ENCODE results near the gene NCOA5. TPM values are rescaled to one million over a fixed set of nuclear protein-coding genes. Genes with fewer than 3 reads are reported as not detected.

Gene NCOA5
- total RNA-seq, 4 donors from 2014 or later = 14.7 to 21.5 (median 19.0) TPM

DNA sequence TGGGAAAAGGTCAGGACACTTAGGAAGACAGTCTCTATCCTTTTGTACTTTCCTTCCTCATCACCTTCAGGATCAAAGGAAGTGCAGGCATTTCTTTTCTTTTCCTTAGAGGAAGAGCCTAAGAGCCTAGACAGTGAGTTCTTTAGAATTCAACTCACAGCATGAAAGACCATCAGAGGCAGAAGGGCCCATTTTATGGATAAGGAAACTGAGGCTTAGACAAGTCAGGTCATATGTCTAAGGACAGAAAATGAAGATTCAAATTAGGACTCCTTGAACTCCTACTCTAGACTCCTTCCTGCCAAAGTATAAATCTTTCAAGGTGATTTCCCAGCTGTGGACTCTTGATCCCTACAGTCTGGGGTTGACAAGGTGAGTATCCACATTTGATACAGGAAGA is 39.9 kb downstream of the NCOA5 start:
- in situ Hi-C loops (cut with MboI; ENCODE audit: low sequenced_read_pairs in 4 of 4) = no loop called here
- ATAC-seq (no peak), DNase-seq (no peak)
- Histone ChIP-seq H3K27me3 (peaks cover 0 to 2% (median 0%) of the 10 kb centered on the region in 3 donors), H3K27ac (no peak overlapping the region), H3K9me3 (no peaks in the 10 kb centered on the region), H3K36me3 (no peaks in the 10 kb centered on the region), H3K4me1 (no peaks in the 10 kb centered on the region), H3K4me3 (no peak overlapping the region)
- no peak for TF ChIP-seq POLR2A (IDR thresholded peaks at IDR 0.05)
- TF ChIP-seq, protein P1, sequence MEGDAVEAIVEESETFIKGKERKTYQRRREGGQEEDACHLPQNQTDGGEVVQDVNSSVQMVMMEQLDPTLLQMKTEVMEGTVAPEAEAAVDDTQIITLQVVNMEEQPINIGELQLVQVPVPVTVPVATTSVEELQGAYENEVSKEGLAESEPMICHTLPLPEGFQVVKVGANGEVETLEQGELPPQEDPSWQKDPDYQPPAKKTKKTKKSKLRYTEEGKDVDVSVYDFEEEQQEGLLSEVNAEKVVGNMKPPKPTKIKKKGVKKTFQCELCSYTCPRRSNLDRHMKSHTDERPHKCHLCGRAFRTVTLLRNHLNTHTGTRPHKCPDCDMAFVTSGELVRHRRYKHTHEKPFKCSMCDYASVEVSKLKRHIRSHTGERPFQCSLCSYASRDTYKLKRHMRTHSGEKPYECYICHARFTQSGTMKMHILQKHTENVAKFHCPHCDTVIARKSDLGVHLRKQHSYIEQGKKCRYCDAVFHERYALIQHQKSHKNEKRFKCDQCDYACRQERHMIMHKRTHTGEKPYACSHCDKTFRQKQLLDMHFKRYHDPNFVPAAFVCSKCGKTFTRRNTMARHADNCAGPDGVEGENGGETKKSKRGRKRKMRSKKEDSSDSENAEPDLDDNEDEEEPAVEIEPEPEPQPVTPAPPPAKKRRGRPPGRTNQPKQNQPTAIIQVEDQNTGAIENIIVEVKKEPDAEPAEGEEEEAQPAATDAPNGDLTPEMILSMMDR (IDR thresholded peaks at IDR 0.05 in 4 of 5, conservative IDR thresholded peaks at IDR 0.05 in 1 of 5) = no peak
- intact Hi-C loops (cut with DNase I; ENCODE audit: low total_unique reads) = no loop called here

DNA sequence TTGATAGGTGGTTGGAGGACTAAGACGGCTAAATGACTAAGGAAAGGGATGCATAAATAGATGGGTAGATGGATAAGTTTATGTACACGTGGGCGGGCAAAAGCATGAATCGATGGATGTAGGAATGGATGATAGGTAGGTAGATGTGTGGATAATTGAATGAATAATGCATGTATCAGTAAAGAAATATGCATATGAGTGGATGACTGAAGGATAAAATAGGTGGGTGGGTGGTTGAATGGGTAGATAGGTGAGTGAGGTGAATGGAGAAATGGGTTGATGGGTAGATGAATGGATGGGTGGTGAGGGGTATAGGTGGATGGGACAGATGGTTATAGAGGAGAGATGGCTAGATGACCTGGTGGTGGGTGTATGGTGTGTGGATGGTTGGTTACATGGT is 40.6 kb downstream of the NCOA5 start:
- no peaks in the 10 kb centered on the region for H3K36me3 ChIP-seq
- no peak overlapping the region for H3K4me3 ChIP-seq
- H3K27me3 ChIP-seq = peaks cover 0 to 2% (median 0%) of the 10 kb centered on the region in 3 donors
- H3K4me1 ChIP-seq = no peaks in the 10 kb centered on the region
- intact Hi-C loops (cut with DNase I; ENCODE audit: low total_unique reads) (no loop called here), in situ Hi-C loops (cut with MboI; ENCODE audit: low sequenced_read_pairs in 4 of 4) (no loop called here)
- no peaks in the 10 kb centered on the region for H3K9me3 ChIP-seq
- H3K27ac ChIP-seq = no peak overlapping the region
- DNase-seq = no peak
- ATAC-seq = no peak
- TF ChIP-seq, protein P1 (IDR thresholded peaks at IDR 0.05 in 4 of 5, conservative IDR thresholded peaks at IDR 0.05 in 1 of 5) = no peak
- TF ChIP-seq POLR2A (IDR thresholded peaks at IDR 0.05) = no peak

DNA sequence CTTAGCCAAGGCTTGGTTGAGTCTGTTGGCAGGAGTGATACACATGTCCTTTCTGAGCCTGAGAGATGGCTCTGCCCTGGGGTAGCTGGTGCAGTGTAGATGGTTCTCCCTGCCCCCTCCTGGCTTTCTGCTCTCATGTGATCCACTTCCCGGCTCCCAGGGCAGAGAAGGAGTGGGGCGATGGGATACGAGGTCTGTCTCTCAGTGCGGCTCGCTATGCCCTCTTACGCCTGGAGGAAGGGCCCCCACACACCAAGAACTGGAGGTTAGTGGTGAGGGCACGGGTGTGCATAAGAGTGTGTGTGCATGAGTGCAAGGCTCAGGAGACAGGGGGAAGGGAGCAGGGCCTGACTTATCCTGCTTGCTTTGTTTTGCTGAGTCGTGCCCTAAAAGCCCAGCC is 41.9 kb downstream of the NCOA5 start:
- no peak for TF ChIP-seq POLR2A (IDR thresholded peaks at IDR 0.05)

DNA sequence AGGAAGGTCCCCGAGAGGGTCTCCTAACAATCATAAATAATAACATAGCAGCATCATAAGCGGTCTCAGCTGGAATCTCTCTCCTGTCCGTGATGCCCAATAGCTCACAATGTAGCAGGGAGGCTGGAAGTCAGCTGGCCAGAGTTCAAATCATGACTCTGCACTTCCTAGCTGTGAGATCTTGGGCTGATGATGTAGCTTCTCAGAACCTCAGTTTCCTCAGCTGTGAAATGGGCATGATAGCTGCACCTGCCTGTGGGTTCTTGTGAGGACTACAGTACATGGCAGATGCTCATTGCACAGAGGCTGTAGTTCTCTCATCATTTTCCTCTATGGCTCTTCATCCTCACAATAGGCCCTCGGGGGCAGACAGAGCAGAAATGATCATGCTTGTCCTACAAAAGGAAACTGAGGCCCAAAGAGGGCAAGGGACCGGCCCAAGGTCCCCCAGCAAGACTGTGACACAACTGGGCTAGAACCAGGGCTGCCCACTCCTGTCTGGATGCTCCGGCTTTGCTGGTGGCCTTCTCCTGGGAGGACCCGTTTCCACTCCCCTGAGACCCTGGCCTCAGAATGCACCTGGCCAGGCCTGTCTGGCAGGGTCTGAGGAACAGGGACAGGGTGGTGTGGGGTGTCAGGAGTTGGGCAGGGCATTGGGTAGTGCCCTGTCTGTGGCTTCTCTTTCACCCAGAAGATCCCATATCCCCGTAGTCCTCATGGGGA is 43.0 kb downstream of the NCOA5 start:
- Histone ChIP-seq H3K27me3 (peaks cover 0 to 2% (median 0%) of the 10 kb centered on the region in 3 donors), H3K4me1 (no peaks in the 10 kb centered on the region), H3K9me3 (no peaks in the 10 kb centered on the region), H3K4me3 (no peak overlapping the region), H3K36me3 (no peaks in the 10 kb centered on the region), H3K27ac (no peak overlapping the region)
- in situ Hi-C loops (cut with MboI; ENCODE audit: low sequenced_read_pairs in 4 of 4) = no loop called here
- no peak for TF ChIP-seq POLR2A (IDR thresholded peaks at IDR 0.05)
- TF ChIP-seq, protein P1 (IDR thresholded peaks at IDR 0.05 in 4 of 5, conservative IDR thresholded peaks at IDR 0.05 in 1 of 5) = no peak
- ATAC-seq (no peak), DNase-seq (no peak)
- intact Hi-C loops (cut with DNase I; ENCODE audit: low total_unique reads) = no loop called here

More for the DNA sequence above, 41.9 kb downstream of the NCOA5 start:
- H3K4me1 ChIP-seq = no peaks in the 10 kb centered on the region
- intact Hi-C loops (cut with DNase I; ENCODE audit: low total_unique reads) (no loop called here), in situ Hi-C loops (cut with MboI; ENCODE audit: low sequenced_read_pairs in 4 of 4) (no loop called here)
- DNase-seq (no peak), ATAC-seq (no peak)
- no peaks in the 10 kb centered on the region for H3K36me3 ChIP-seq
- peaks cover 0 to 2% (median 0%) of the 10 kb centered on the region in 3 donors for H3K27me3 ChIP-seq
- no peak overlapping the region for H3K27ac ChIP-seq
- no peaks in the 10 kb centered on the region for H3K9me3 ChIP-seq
- H3K4me3 ChIP-seq = no peak overlapping the region

DNA sequence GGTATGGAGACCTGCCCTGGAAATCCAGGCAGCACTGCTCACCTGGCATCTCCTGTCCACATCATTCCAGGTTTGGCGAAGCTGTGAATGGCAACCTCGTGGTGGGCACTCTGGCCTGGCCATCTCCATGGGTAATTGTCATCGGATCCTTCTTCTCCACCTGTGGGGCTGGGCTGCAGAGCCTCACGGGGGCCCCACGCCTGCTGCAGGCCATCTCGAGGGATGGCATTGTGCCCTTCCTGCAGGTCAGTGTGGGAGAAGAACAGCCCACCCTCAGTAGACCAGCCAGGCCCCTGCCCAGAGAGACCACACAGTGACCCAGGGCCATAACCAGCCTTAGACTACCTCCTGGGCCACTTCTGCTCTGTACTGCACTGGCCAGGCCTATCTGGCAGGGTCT is 44.9 kb downstream of the NCOA5 start:
- no peaks in the 10 kb centered on the region for H3K9me3 ChIP-seq
- no peaks in the 10 kb centered on the region for H3K36me3 ChIP-seq
- DNase-seq = no peak
- H3K4me3 ChIP-seq = no peak overlapping the region
- intact Hi-C loops (cut with DNase I; ENCODE audit: low total_unique reads) = no loop called here
- TF ChIP-seq POLR2A (IDR thresholded peaks at IDR 0.05) = no peak
- TF ChIP-seq, protein P1 (IDR thresholded peaks at IDR 0.05 in 4 of 5, conservative IDR thresholded peaks at IDR 0.05 in 1 of 5) = no peak
- H3K4me1 ChIP-seq = no peaks in the 10 kb centered on the region
- no peak overlapping the region for H3K27ac ChIP-seq
- in situ Hi-C loops (cut with MboI; ENCODE audit: low sequenced_read_pairs in 4 of 4) = no loop called here
- no peak for ATAC-seq
- peaks cover 0 to 7% (median 0%) of the 10 kb centered on the region in 3 donors for H3K27me3 ChIP-seq
